SJCRH30 (cell line): ENCODE results near the gene RFNG. TPM values are rescaled to one million over a fixed set of nuclear protein-coding genes. Genes with fewer than 3 reads are reported as not detected.

ENCODE experiments used
- DNase-seq, 2 experiments: peaks; one replicate each; pipeline ENCODE4 v3.0.0-alpha.2; 2015 to 2020
- H3K27ac ChIP-seq: fragments of 250-450 bp; sonication (Bioruptor Pico); 2 replicates; pipeline ENCODE4 v1.5.1; 2020; ENCODE audit warnings: mild to moderate bottlenecking, moderate library complexity
- H3K27me3 ChIP-seq: fragments of 250-450 bp; sonication (Bioruptor Pico); 2 replicates; pipeline ENCODE4 v1.5.1; 2020; ENCODE audit warnings: mild to moderate bottlenecking, moderate library complexity
- H3K36me3 ChIP-seq: fragments of 250-450 bp; sonication (Bioruptor Pico); 2 replicates; pipeline ENCODE4 v1.5.1; 2020; ENCODE audit warnings: mild to moderate bottlenecking, moderate library complexity
- H3K4me1 ChIP-seq: fragments of 250-450 bp; sonication (Bioruptor Pico); 2 replicates; pipeline ENCODE4 v1.5.1; 2020; ENCODE audit warnings: mild to moderate bottlenecking, moderate library complexity
- H3K4me3 ChIP-seq: fragments of 250-450 bp; sonication (Bioruptor Pico); 2 replicates; pipeline ENCODE4 v1.5.1; 2020; ENCODE audit warnings: mild to moderate bottlenecking, moderate library complexity
- H3K9me3 ChIP-seq: fragments of 250-450 bp; sonication (Bioruptor Pico); replicated peaks from 2 replicates; pipeline ENCODE4 v1.5.1; 2020; ENCODE audit warnings: mild to moderate bottlenecking, moderate library complexity
- total RNA-seq: library from RNA; depleted of rRNA; stranded (reverse); fragments of >200 nt; shearing (Covaris generic); gene quantifications from 2 replicates; pipeline ENCODE4 v1.2.3, GENCODE V29; 2014

Gene RFNG
- total RNA-seq, 1 experiment from 2014 or later = 26.5 TPM

GRCh38 chr17:82012261-82012639 is 39.4 kb downstream of the RFNG start:
- Histone ChIP-seq H3K27me3 (no peaks in the 10 kb centered on the region), H3K4me3 (no peak overlapping the region), H3K4me1 (peaks cover 25% of the 10 kb centered on the region), H3K27ac (peak overlapping the region; percentile 19), H3K36me3 (no peaks in the 10 kb centered on the region), H3K9me3 (no peaks in the 10 kb centered on the region)
- peak in 1 of 2 experiments; percentile 49 for DNase-seq

GRCh38 chr17:82011617-82012187 is 39.9 kb downstream of the RFNG start:
- H3K36me3 ChIP-seq = no peaks in the 10 kb centered on the region
- DNase-seq = no peak
- no peaks in the 10 kb centered on the region for H3K27me3 ChIP-seq
- peaks cover 29% of the 10 kb centered on the region for H3K4me1 ChIP-seq
- no peak overlapping the region for H3K4me3 ChIP-seq
- no peak overlapping the region for H3K27ac ChIP-seq
- no peaks in the 10 kb centered on the region for H3K9me3 ChIP-seq

- Histone ChIP-seq H3K4me1 (peaks cover 29% of the 10 kb centered on the region), H3K27ac (no peak overlapping the region), H3K36me3 (no peaks in the 10 kb centered on the region), H3K9me3 (no peaks in the 10 kb centered on the region), H3K4me3 (no peak overlapping the region), H3K27me3 (no peaks in the 10 kb centered on the region)
- no peak for DNase-seq
Measured at GRCh38 chr17:82010575-82011525, 40.8 kb downstream of the RFNG start.

GRCh38 chr17:82009413-82009812 is 42.2 kb downstream of the RFNG start:
- Histone ChIP-seq H3K27me3 (no peaks in the 10 kb centered on the region), H3K4me1 (peaks cover 33% of the 10 kb centered on the region), H3K36me3 (no peaks in the 10 kb centered on the region), H3K4me3 (no peak overlapping the region), H3K9me3 (no peaks in the 10 kb centered on the region), H3K27ac (no peak overlapping the region)
- DNase-seq = no peak

- Histone ChIP-seq H3K9me3 (no peaks in the 10 kb centered on the region), H3K4me1 (peaks cover 38% of the 10 kb centered on the region), H3K36me3 (no peaks in the 10 kb centered on the region), H3K27me3 (no peaks in the 10 kb centered on the region), H3K27ac (no peak overlapping the region), H3K4me3 (no peak overlapping the region)
- no peak for DNase-seq
Measured at GRCh38 chr17:82008941-82009405, 42.6 kb downstream of the RFNG start.

GRCh38 chr17:82008258-82008940 is 43.2 kb downstream of the RFNG start:
- no peak for DNase-seq
- H3K4me1 ChIP-seq = peaks cover 41% of the 10 kb centered on the region
- H3K27me3 ChIP-seq = no peaks in the 10 kb centered on the region
- no peaks in the 10 kb centered on the region for H3K36me3 ChIP-seq
- H3K27ac ChIP-seq = no peak overlapping the region
- no peak overlapping the region for H3K4me3 ChIP-seq
- H3K9me3 ChIP-seq = no peaks in the 10 kb centered on the region

GRCh38 chr17:82007495-82008257 is 43.9 kb downstream of the RFNG start:
- no peak overlapping the region for H3K4me3 ChIP-seq
- H3K9me3 ChIP-seq = no peaks in the 10 kb centered on the region
- no peak overlapping the region for H3K27ac ChIP-seq
- H3K36me3 ChIP-seq = no peaks in the 10 kb centered on the region
- no peaks in the 10 kb centered on the region for H3K27me3 ChIP-seq
- peak; percentile 60 to 70 for DNase-seq
- H3K4me1 ChIP-seq = peaks cover 41% of the 10 kb centered on the region

- Histone ChIP-seq H3K27me3 (no peaks in the 10 kb centered on the region), H3K4me1 (peaks cover 41% of the 10 kb centered on the region), H3K27ac (no peak overlapping the region), H3K4me3 (no peak overlapping the region), H3K9me3 (no peaks in the 10 kb centered on the region), H3K36me3 (no peaks in the 10 kb centered on the region)
- no peak for DNase-seq
Measured at GRCh38 chr17:82007228-82007494, 44.5 kb downstream of the RFNG start.

GRCh38 chr17:82006468-82007227 is 45.0 kb downstream of the RFNG start:
- Histone ChIP-seq H3K27ac (no peak overlapping the region), H3K9me3 (no peaks in the 10 kb centered on the region), H3K27me3 (no peaks in the 10 kb centered on the region), H3K4me3 (no peak overlapping the region), H3K4me1 (peaks cover 41% of the 10 kb centered on the region), H3K36me3 (no peaks in the 10 kb centered on the region)
- no peak for DNase-seq

- no peaks in the 10 kb centered on the region for H3K9me3 ChIP-seq
- no peak overlapping the region for H3K27ac ChIP-seq
- no peaks in the 10 kb centered on the region for H3K36me3 ChIP-seq
- no peak overlapping the region for H3K4me3 ChIP-seq
- H3K4me1 ChIP-seq = peaks cover 49% of the 10 kb centered on the region
- no peak for DNase-seq
- no peaks in the 10 kb centered on the region for H3K27me3 ChIP-seq
Measured at GRCh38 chr17:82005701-82006348, 45.8 kb downstream of the RFNG start.

- Histone ChIP-seq H3K27ac (no peak overlapping the region; the same call in 1 of the 2 replicates), H3K4me1 (peaks cover 52% of the 10 kb centered on the region), H3K9me3 (no peaks in the 10 kb centered on the region)
Measured at GRCh38 chr17:82004517-82005455, 46.8 kb downstream of the RFNG start.

GRCh38 chr17:82003411-82004381 is 47.9 kb downstream of the RFNG start:
- peak; percentile 90 to 93 for DNase-seq
- H3K27me3 ChIP-seq = no peaks in the 10 kb centered on the region
- H3K9me3 ChIP-seq = no peaks in the 10 kb centered on the region
- H3K36me3 ChIP-seq = no peaks in the 10 kb centered on the region
- peaks cover 52% of the 10 kb centered on the region for H3K4me1 ChIP-seq
- H3K27ac ChIP-seq = peak overlapping the region; percentile 28
- no peak overlapping the region for H3K4me3 ChIP-seq

More at GRCh38 chr17:82004517-82005455, 46.8 kb downstream of the RFNG start:
- DNase-seq = no peak
- Histone ChIP-seq H3K36me3 (no peaks in the 10 kb centered on the region), H3K4me3 (no peak overlapping the region), H3K27me3 (no peaks in the 10 kb centered on the region)
